Thyroid gland (tissue), 4 donors: Measurements from ENCODE around the gene FRMPD1. TPM values are rescaled to one million over a fixed set of nuclear protein-coding genes. Genes with fewer than 3 reads are reported as not detected.

Experiments used
- DNase-seq, 2 donors: peaks; one replicate each; pipeline ENCODE4 v3.0.0-alpha.2; 2019
- H3K27ac ChIP-seq, 3 donors: fragments of 200-600 bp; sonication (generic); 1 replicate in 2 of 3; 2 replicates in 1 of 3; pipeline ENCODE4 v1.5.1; 2016 to 2019; ENCODE audit warnings: mild to moderate bottlenecking in 1 of 3, moderate library complexity in 1 of 3
- H3K27me3 ChIP-seq: fragments of 200-600 bp; sonication (generic); one replicate; pipeline ENCODE4 v1.5.1; 2019
- H3K36me3 ChIP-seq, 2 donors: fragments of 200-600 bp; sonication (generic); one replicate each; pipeline ENCODE4 v1.5.1; 2016 to 2019
- H3K4me1 ChIP-seq, 2 donors: fragments of 200-600 bp; sonication (generic); one replicate each; pipeline ENCODE4 v1.5.1; 2017 to 2019
- H3K4me3 ChIP-seq, 3 donors: fragments of 200-600 bp; sonication (generic); replicated peaks in 1 of 3; 1 replicate in 2 of 3; 2 replicates in 1 of 3; pipeline ENCODE4 v1.5.1; 2016; ENCODE audit warnings: mild to moderate bottlenecking in 1 of 3
- H3K9me3 ChIP-seq: fragments of 200-600 bp; sonication (generic); one replicate; pipeline ENCODE4 v1.5.1; 2017
- CTCF ChIP-seq, 6 experiments: fragments of 200-600 bp in 3 of 6; fragments of 450-650 bp in 3 of 6; sonication (generic) in 3 of 6; IDR thresholded peaks; one replicate each; pipeline ENCODE4 v1.5.1; 2016 to 2019; ENCODE audit warnings: antibody characterized with exemption in 6 of 6, mild to moderate bottlenecking in 2 of 6, inconsistent platforms in 1 of 6, moderate library complexity in 1 of 6
- POLR2A ChIP-seq, 2 donors: fragments of 450-650 bp; IDR thresholded peaks; one replicate each; pipeline ENCODE4 v1.6.1; 2017; ENCODE audit warnings: antibody characterized with exemption in 2 of 2, mild to moderate bottlenecking in 2 of 2, moderate library complexity in 1 of 2
- WGBS, 2 donors: methylation state at CpG; one replicate each; pipeline ENCODE4 v1.1.5; 2017; 5-methylcytosine and 5-hydroxymethylcytosine counted together
- intact Hi-C: fragments of 100-400 bp; cut with DNase I; formaldehyde crosslinking; loops from one replicate; pipeline ENCODE4 v1.15.1; 2023
- total RNA-seq, 4 donors: library from RNA; depleted of rRNA; stranded (reverse); fragments of >200 nt; gene quantifications; one replicate each; pipeline ENCODE4 v1.2.3, GENCODE V29; 2016

FRMPD1 gene
- total RNA-seq, 4 donors from 2014 or later: 0.13 to 0.49 (median 0.22) TPM; not detected in 1

DNA sequence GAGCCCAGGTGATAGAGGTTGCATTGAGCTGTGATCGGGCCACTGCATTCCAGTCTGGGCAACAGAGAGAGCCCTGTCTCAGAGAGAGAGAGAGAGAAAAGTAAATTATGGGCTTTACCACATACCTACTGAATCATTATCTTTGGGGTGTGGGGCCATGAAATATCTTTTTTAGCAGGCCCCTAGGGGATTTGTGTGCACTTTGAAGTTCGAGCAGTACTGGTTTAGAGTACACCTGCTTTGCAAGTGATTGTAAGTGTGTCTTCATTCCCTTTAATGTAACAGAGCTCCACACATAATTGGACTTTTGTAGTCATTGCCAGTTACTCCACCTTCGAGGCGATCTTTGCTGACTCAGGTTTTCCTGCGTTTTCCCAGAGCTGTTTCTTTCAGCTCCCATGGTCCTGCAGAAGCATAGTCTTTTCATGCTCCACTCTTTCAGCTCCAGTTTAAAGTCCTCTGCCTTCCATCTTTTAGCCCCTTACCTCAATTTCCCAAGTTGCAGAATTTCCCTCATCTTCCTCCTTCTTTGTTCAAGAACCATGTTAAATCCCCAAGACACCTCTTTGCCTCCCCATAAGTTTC lies 24.0 kb upstream of the FRMPD1 start:
- WGBS, 2 donors: 36 to 38% methylated on average over 5 of the region's 5 CpGs
- intact Hi-C loops: no loop called here
- no peak for DNase-seq

DNA sequence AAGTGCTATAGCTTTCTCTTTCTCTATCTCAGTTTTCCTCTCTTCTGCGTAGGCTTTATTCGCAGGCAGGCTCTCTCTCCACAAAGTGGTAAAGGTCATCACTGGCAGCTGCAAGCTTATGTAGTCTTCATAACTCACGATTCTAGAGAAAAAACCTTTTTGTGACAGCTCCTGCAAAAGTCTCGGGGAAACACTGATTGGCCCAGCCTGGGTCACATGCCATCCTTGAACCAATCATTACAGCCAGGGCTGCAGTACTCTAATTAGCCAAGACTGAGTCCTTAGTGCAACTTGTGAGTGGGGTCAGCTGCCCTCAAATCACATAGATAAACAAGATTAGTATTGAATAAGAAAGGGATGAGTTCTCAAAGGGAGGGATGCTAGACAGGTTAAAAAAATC lies 18.3 kb upstream of the FRMPD1 start:
- DNase-seq: no peak
- H3K4me3 ChIP-seq: no peak overlapping the region
- H3K9me3 ChIP-seq: no peaks in the 10 kb centered on the region
- H3K27me3 ChIP-seq: no peaks in the 10 kb centered on the region
- intact Hi-C loops: no loop called here
- TF ChIP-seq POLR2A (IDR thresholded peaks at IDR 0.05) (no peak), CTCF (IDR thresholded peaks at IDR 0.05) (no peak)
- H3K4me1 ChIP-seq: no peaks in the 10 kb centered on the region
- H3K27ac ChIP-seq: no peak overlapping the region
- no peaks in the 10 kb centered on the region for H3K36me3 ChIP-seq
- WGBS, 2 donors: 90 to 93% methylated on average over 4 of the region's 4 CpGs

More for the DNA sequence above, 24.0 kb upstream of the FRMPD1 start:
- H3K9me3 ChIP-seq: no peaks in the 10 kb centered on the region
- H3K27ac ChIP-seq: no peak overlapping the region
- TF ChIP-seq CTCF (IDR thresholded peaks at IDR 0.05): no peak
- TF ChIP-seq POLR2A (IDR thresholded peaks at IDR 0.05): no peak
- no peaks in the 10 kb centered on the region for H3K4me1 ChIP-seq
- no peak overlapping the region for H3K4me3 ChIP-seq
- H3K27me3 ChIP-seq: no peaks in the 10 kb centered on the region
- no peaks in the 10 kb centered on the region for H3K36me3 ChIP-seq

- H3K9me3 ChIP-seq: no peaks in the 10 kb centered on the region
- DNase-seq: no peak
- no peaks in the 10 kb centered on the region for H3K27me3 ChIP-seq
- WGBS, 2 donors: 73 to 82% methylated on average over 15 to 16 of the region's 16 CpGs
- H3K36me3 ChIP-seq: no peaks in the 10 kb centered on the region
- no peak overlapping the region for H3K27ac ChIP-seq
- H3K4me1 ChIP-seq: no peaks in the 10 kb centered on the region
- intact Hi-C loops: no loop called here
- TF ChIP-seq CTCF (IDR thresholded peaks at IDR 0.05) (no peak), POLR2A (IDR thresholded peaks at IDR 0.05) (no peak)
- H3K4me3 ChIP-seq: no peak overlapping the region
These were observed 14.9 kb upstream of the FRMPD1 start for GRCh38 chr9:37635808-37636207.

DNA sequence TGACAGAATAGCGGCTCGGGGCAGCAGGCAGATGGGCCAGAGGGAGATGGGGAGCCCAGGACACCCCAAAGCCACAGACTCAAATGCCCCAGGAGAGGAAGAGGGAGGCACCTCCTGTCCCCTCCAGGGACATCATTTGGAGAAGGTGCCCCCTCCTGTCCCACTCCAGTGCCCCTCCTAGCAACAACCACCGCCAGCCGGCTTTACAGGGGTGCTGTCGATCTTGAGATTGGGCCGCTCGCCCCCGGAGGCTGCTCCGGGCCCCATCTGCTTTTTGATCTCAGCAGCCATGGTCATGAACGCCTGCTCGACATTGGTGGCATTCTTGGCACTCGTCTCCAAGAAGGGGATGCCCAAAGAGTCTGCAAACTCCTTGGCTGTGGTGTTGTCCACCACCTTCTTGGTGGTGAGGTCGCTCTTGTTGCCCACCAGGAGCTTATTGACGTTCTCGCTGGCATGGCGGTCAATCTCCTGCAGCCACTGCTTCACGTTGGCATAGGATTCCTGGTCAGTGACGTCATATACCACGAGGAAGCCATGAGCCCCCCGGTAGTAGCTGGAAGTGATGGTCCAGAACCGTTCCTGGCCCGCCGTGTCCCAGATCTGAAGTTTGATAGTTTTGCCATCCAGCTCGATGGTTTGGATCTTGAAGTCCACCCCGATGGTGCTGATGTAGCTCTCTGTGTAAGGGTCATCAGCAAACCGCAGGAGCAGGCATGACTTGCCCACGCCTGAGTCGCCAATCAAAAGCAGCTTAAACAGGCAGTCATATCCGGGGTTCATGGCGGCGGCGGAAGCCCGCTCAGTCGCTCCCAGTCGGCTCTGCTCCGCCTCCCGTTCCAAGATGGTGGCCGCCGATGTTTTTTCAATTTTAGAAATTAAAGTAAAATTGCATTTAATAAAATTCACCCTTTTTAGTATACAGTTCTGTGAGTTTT lies 14.0 kb upstream of the FRMPD1 start:
- no peak for DNase-seq
- Histone ChIP-seq H3K4me3 (no peak overlapping the region), H3K36me3 (no peaks in the 10 kb centered on the region), H3K9me3 (no peaks in the 10 kb centered on the region), H3K27ac (no peak overlapping the region), H3K4me1 (no peaks in the 10 kb centered on the region), H3K27me3 (no peaks in the 10 kb centered on the region)
- 94% methylated on average over 16 to 38 of the region's 39 CpGs for WGBS, 2 donors
- intact Hi-C loops: no loop called here
- TF ChIP-seq POLR2A (IDR thresholded peaks at IDR 0.05) (no peak), CTCF (IDR thresholded peaks at IDR 0.05) (no peak)
